ENCODE data around the gene SLC52A3.
A peak's percentile ranks its signal among the peaks of the same experiment; 100 is the strongest.

SLC52A3 gene

DNA sequence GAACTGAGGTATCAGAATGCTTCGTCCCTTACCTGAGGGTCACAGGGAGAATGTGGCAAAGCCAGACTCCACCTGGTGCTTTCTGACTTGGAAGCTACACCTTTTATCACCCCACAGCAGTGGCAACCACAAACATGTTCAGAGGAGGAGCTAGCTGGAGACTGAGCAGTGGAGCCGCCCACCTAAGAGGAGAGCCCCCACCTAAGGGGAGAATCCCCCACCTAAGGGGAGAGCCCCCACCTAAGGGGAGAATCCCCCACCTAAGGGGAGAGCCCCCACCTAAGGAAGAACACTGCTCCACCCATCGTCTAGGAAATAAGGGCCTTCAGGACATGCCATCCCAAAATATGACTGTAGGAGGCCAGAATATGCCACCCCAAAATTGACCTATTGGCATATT lies 4.0 kb downstream of the SLC52A3 start:
- DNase-seq, result no peak

GRCh38 chr20:761418-762381 lies 6.6 kb downstream of the SLC52A3 start:
- DNase-seq, result no peak

DNA sequence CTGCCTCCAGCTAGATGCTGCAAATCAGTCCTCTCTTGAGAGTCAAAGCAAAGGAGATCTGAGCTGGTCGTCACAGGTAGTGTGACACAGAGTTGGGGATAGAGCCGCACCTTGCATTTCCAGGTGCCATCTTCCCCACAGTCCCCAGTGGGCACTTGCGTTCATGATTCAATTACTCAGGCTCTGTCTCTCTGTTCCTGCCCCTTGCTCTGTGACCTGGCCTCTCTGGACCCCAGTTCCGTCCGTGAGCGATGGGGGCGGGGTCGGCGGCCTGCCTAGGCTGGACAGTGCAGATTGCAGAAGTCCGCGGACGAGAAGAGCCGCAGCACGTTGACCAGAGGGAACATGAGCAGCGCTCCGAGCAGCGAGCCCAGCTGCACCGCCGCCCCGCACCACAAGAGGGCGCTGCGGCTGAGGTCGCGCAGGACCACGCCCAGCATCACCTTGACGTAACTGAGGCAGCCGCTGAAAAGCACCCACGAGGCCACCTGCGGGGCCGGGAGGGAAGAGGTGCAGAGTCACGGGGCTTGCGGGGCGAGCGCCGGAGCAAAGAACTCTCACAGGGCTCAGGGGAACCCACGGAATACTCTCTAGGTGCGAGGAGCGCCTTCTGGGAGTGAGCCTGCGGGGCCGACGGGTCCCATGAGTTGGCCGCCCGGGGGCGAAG lies 7.4 kb downstream of the SLC52A3 start:
- DNase-seq, result no peak

DNA sequence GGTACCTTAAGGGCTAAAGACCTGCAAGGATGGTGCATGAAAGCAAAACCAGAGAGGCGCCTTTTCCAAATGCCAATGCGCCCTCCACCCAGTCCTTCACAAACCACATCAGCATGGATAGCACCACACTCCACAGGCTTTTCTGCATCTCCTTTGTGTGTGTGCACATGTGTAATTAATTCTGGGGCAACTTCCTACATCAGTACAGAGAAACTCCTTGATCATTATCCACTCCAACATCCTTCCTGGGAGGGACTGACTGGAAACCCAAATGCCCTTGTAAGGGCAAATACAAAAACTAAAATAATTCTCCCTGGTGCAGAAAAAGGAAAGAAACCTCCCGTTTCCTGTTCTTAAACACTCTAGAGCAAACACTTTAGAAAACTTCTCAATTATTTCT lies 10.8 kb downstream of the SLC52A3 start:
- no peak for DNase-seq

- DNase-seq, result no peak
Measured at GRCh38 chr20:755941-756340, 12.4 kb downstream of the SLC52A3 start.

DNA sequence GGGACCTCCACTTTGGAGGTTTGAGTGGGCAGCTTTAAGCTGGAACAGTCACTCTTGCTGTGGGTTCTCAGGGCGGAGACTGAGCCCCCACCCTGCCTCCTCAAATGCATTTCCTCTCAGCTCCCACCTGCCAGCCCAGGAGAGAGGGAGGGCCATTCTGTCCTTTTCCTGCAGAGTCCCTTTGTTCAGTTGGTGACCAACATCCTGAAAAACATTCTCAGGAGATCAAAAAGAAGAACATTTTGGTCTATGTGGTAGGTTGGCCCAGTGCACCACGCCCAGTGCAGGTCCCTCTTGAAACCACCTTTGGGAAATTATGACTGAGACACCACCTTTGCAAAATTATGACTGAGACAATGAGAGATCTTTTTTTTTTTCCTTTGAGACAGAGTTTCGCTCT lies 13.4 kb downstream of the SLC52A3 start:
- DNase-seq, result no peak

DNA sequence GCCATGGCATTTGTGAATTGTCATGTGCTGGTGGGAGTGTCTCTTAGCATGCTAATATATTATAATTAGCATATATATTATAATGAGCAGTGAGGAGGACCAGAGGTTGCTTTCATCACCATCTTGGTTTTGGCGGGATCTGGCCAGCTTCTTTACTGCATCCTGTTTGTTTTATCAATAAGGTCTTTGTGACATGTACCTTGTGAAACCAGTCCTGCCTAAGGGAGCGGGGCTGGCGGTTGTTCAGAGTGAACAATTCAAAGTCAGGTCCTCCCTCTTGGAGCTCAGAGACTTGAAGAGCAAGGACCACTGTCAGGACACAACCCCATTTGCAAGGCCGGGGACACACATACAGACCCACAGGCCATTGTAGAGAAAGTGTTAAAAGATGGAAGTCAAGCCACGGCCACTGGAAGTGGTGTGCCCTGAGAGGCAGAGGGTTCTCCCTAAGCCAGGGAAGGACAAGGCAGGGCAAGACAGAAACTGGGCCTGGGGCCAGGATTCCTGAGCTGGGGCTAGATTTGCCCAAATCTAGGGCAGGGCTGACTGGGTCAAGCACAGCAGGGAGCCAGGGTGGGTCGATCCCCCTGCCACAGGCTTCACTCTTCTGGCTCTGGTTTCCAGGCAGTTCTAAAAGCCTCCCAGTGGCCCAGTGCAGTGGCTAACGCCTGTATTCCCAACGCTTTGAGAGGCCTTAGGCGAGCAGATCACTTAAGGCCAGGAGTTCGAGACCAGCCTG lies 14.2 kb downstream of the SLC52A3 start:
- DNase-seq, result no peak

DNA sequence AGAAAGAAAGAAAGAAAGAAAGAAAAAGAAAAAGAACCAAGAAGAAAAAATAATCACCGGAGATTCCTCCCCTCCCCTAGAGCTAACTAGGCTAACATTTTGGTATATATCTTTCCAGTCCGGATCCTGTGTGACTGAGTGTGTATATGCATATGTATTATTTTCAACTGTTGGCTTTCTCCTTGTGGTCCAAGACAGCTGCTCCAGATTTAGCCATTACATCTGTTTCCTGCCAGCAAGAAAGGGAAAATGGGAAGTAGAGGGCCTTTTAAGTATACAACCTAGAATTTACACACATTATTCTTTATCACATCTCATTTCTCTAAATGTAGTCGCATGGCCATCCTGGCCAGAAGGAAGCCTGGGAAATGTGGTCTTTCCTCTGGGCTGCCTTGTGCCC lies 15.2 kb downstream of the SLC52A3 start:
- no peak for DNase-seq

DNA sequence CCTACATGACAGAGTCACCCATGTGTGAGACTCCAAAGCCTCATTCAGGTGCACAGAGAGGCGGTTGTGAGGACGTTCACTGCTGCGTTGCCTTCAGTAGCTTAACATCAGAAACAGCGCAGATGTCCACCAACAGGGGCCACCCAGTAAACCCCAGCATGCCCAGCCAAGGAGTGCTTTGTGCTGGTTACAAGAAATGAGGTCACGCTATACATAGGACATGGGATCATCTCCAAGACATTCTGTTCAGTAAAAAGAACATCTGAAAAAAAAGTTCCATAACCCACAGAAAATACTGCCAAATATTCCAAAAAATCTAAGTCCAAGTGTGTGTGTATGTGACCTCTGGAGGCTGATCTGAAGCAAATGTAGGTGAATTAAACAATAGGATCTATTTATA lies 16.0 kb downstream of the SLC52A3 start:
- no peak for DNase-seq

DNA sequence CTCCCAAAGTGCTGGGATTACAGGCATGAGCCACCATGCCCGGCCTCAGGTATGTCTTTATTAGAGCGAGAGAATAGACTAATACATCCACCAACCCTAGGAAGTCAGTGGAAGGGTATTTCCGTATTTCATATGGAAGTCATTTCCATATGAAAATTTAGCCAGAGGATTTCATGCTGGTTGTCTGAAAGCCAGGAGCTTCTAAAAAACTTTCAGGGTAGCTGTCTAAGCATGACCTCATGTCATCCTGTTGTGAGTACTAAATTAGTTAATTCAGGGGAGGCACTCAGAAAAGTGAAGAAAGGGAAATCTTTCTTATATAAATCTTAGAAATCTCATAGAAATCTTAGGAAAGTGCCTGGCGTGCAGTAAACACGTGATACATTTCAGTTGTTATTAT lies 16.5 kb downstream of the SLC52A3 start:
- DNase-seq, result no peak

- DNase-seq, result no peak
Measured at GRCh38 chr20:750801-751200, 17.5 kb downstream of the SLC52A3 start.

DNA sequence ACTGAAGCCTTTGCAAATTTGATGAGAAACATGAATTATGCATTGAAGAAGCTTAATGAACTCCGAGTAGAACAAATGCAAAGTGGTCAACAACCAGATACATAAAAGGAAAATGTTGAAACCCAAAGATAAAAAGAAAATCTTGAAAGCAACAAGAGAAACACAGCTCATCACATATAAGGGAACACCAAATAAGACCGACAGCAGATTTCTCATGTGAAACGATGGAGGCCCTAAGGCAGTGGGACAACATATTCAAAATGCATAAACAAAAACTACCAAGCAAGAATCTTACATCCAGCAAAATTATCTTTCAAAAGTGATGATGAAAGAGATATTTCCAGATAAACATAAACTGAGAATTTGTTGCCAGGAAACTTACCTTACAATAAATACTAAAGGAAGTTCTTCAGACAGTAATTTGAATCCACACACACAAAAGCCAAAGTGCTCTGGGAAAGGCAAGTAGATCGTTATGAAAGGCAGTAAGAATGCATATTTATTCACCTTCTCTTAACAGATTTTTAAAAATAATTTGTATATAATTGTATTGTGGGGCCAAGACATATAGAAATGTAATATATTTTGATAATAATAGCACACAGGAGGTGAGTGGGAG lies 22.5 kb downstream of the SLC52A3 start:
- DNase-seq, result no peak

DNA sequence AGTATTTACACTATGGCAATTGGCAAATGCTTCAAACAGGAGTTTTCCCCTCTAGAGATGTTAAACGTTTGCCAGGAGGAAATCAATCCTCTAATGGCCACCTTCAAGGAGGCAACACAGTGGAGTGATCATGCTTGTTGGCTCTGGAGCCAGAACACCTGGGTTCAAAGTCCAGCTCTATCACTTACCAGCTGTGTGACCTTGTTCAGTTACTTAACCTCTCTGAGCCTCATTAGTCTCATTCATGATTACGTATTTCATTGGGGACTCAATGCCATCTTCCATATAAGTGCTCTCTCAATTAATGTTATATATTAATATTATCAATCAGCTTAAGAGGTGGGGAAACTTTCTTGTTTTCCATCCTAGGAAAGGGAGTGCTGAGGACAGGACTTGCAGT lies 26.1 kb downstream of the SLC52A3 start:
- DNase-seq, result no peak

- DNase-seq, result no peak
Measured at GRCh38 chr20:741620-742019, 26.7 kb downstream of the SLC52A3 start.

GRCh38 chr20:740162-740561 lies 28.1 kb downstream of the SLC52A3 start:
- no peak for DNase-seq

DNA sequence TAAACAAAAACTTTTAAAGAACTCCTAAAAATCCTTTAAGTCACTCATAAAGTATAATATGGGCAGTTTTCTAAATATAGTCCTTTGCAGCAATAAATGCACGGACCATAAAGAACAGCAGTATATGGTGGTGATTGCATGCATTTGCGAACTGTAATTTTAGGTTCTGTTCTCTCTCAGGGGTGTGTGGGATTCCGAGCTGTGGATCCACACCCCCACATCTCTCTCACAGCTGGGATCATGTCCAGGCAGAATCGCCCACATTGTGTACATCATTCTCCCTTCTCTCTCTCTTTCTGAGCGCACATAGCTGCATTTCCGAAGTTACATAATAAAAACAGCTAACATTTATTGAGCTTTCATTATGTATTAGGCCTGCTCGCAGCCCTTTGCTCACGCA lies 28.6 kb downstream of the SLC52A3 start:
- DNase-seq, result no peak

GRCh38 chr20:733861-734260 lies 34.4 kb downstream of the SLC52A3 start:
- no peak for DNase-seq

- DNase-seq, result no peak
Measured at GRCh38 chr20:732727-733126, 35.6 kb downstream of the SLC52A3 start.

GRCh38 chr20:731891-732560 lies 36.3 kb downstream of the SLC52A3 start:
- DNase-seq, result no peak

- no peak for DNase-seq
Measured at GRCh38 chr20:730005-730404, 38.3 kb downstream of the SLC52A3 start.

- peak; percentile 16 for DNase-seq
Measured at GRCh38 chr20:728256-728944, 39.9 kb downstream of the SLC52A3 start.

DNA sequence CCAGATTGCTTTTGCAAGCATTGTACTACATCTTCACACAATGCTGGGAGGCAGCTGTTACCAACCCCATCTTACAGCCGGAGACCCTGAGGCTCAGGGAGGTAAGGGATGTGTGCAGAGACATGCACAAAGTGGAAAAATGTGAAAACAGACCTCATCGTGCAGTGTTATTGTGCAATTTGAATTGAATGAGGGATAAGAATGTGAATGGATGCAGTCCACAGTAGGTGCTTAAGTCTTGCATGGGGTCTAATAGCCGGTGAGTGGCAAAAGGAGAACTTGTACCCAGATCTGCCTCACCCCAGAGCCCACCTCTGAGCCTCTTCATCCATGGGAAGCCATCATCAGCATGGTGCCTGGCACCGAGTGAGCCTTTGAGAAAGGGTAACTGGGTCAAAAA lies 42.1 kb downstream of the SLC52A3 start:
- DNase-seq, result no peak

All from DMS79 (cell line).